Smooth muscle cell (in vitro differentiated cells): ENCODE results near the gene TLK2. TPM values are rescaled to one million over a fixed set of nuclear protein-coding genes. Genes with fewer than 3 reads are reported as not detected.
A peak's percentile ranks its signal among the peaks of the same experiment; 100 is the strongest.
"Not testable (repeated sequence)": the region's sequence is repeated elsewhere in the genome, so short reads cannot be mapped to it uniquely, and the experiment has no call there.

ENCODE experiments used
- DNase-seq: peaks from one replicate; lab custom pipeline; 2025; ENCODE audit not compliant: unreplicated experiment; lab: John Stamatoyannopoulos, UW
- H2AFZ ChIP-seq: fragments of 200-600 bp; sonication (generic); 2 replicates; pipeline ENCODE4 v1.6.0; 2016; ENCODE audit warnings: antibody characterized with exemption, low read depth, mild to moderate bottlenecking
- H3F3A ChIP-seq: fragments of 200-600 bp; sonication (generic); 2 replicates; pipeline ENCODE4 v1.6.0; 2017; ENCODE audit warnings: antibody characterized with exemption, low read depth
- H3K27ac ChIP-seq: fragments of 200-600 bp; sonication (generic); 2 replicates; pipeline ENCODE4 v1.5.1; 2016; ENCODE audit warnings: low read depth, mild to moderate bottlenecking
- H3K27me3 ChIP-seq: fragments of 200-600 bp; sonication (generic); 2 replicates; pipeline ENCODE4 v1.6.1; 2016; ENCODE audit warnings: low read depth, mild to moderate bottlenecking
- H3K36me3 ChIP-seq: fragments of 200-600 bp; sonication (generic); 2 replicates; pipeline ENCODE4 v1.5.1; 2016; ENCODE audit warnings: low read depth
- H3K4me1 ChIP-seq: fragments of 200-600 bp; sonication (generic); 2 replicates; pipeline ENCODE4 v1.5.1; 2016; ENCODE audit warnings: low read depth
- H3K4me2 ChIP-seq: fragments of 200-600 bp; sonication (generic); 2 replicates; pipeline ENCODE4 v1.6.0; 2016; ENCODE audit warnings: mild to moderate bottlenecking
- H3K4me3 ChIP-seq: fragments of 200-600 bp; sonication (generic); 2 replicates; pipeline ENCODE4 v1.5.1; 2016; ENCODE audit warnings: mild to moderate bottlenecking
- H3K79me2 ChIP-seq: fragments of 200-600 bp; sonication (generic); 2 replicates; pipeline ENCODE4 v1.6.0; 2016; ENCODE audit warnings: low read depth, mild to moderate bottlenecking
- H3K9ac ChIP-seq: fragments of 200-600 bp; sonication (generic); 2 replicates; pipeline ENCODE4 v1.6.0; 2016; ENCODE audit warnings: low read depth
- H3K9me3 ChIP-seq: fragments of 200-600 bp; sonication (generic); replicated peaks from 2 replicates; pipeline ENCODE4 v1.5.1; 2016; ENCODE audit warnings: low read depth
- H4K20me1 ChIP-seq: fragments of 200-600 bp; sonication (generic); 2 replicates; pipeline ENCODE4 v1.6.0; 2016; ENCODE audit warnings: low read depth
- WGBS: methylation state at CpG from one replicate; pipeline ENCODE4 v1.1.7; 2016; ENCODE audit warnings: low lambda C conversion rate; 5-methylcytosine and 5-hydroxymethylcytosine counted together
- polyA plus RNA-seq: library from polyadenylated mRNA; unstranded; fragments of >200 nt; fragmentation: Nextera tagmentation; extraction: Ambion mirVana; gene quantifications from 2 replicates; pipeline ENCODE4 v1.2.1, GENCODE V29; 2016
- total RNA-seq: library from RNA; depleted of rRNA; stranded (reverse); fragments of >200 nt; gene quantifications from 2 replicates; pipeline ENCODE4 v1.2.3, GENCODE V29; 2014
- TF ChIP-seq, protein P1 (sequence below): fragments of 200-600 bp; sonication (generic); IDR thresholded peaks from 2 replicates; pipeline ENCODE4 v1.5.1; 2017; ENCODE audit warnings: borderline replicate concordance, mild to moderate bottlenecking, antibody characterized with exemption; ENCODE audit not compliant: insufficient read depth, poor library complexity, severe bottlenecking

Gene TLK2
- total and polyA plus RNA-seq, 2 experiments from 2014 or later = 15.9 to 29.2 TPM

DNA sequence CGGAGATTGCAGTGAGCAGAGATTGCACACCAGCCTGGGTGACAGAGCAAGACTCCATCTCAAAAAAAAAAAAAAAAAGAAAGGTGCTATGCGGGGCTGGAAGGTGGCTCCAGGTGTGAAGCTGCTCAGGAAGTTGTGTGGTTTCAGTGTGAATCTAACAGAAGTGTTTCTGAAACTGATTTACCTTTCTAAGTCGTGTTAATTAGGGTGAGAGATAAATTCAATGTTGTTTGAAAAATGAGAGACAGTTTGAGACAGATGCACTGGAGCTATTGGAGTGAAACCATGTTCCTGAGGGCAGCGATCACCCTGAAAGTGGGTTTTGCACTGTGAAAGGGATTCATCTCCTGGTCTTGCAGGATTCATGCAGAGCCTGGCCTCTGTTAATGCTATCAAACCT is 25.0 kb upstream of the TLK2 start:
- not testable (repeated sequence) for H3F3A ChIP-seq, H3K27me3 ChIP-seq, H3K4me1 ChIP-seq, H3K9me3 ChIP-seq, DNase-seq, H2AFZ ChIP-seq, H3K4me2 ChIP-seq, H3K4me3 ChIP-seq, H3K9ac ChIP-seq, H3K27ac ChIP-seq, H4K20me1 ChIP-seq, H3K36me3 ChIP-seq, H3K79me2 ChIP-seq
- 92% methylated on average over 4 of the region's 4 CpGs for WGBS

DNA sequence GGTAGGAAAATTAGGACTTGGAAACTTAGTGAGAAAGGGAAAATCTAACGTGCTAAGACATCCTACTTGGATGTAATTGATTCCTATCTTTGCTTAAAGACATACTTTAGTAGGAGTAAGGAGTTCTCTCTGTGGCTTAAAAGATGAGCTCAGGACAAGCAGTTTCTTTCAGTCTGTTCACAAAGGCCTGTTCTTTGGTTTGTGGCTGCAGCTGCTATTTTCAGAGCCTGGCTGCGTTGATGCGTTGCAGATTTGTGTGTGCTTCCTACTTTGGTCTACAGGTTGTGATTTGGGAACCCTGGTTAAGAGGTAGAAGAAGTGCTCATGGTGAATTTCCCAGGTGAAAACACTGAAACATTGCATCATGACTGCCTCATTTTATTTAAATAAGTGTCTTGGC is 24.5 kb upstream of the TLK2 start:
- WGBS = 94% methylated on average over 3 of the region's 3 CpGs
- not testable (repeated sequence) for H3K4me1 ChIP-seq, H3K27ac ChIP-seq, H3F3A ChIP-seq, H3K9ac ChIP-seq, H4K20me1 ChIP-seq, H3K9me3 ChIP-seq, H3K79me2 ChIP-seq, H2AFZ ChIP-seq, H3K4me2 ChIP-seq, H3K36me3 ChIP-seq, DNase-seq, H3K27me3 ChIP-seq, H3K4me3 ChIP-seq

DNA sequence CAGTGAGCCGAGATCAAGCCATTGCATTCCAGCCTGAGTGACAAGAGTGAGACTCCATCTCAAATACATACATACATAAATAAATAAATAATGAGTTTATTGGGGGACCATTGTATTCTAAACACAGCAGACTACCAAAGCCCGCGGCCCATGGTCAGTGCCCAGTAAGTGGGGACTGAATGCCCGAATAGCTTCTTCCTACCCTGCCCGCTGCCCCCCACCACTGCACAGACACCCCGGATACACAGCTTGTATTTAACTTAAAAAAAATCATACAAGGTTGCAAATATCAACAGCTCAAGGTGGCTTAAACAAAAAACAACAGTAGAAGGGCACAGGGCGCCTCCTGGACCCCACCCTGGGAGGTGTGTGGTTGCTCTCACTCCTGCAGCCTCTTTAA is 22.6 kb upstream of the TLK2 start:
- 92% methylated on average over 7 of the region's 7 CpGs for WGBS

DNA sequence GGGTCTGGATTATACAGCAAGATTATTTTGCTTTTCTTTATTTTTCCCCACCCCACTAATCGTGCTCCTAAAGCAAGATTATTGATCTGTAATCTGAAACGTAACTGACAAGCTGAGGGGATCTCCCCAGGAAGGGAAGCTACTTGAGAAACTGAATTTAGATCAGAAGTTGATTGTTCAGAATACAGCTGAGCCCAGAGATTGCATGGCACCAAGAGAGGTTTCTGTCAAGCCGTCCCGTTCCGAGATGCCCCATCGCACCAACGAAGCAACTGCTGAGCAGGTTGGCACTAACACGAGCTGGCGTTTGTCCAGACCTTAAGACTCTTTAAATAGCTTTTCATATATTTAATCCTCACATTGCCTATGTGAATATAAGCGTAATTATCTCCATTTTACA is 20.1 kb upstream of the TLK2 start:
- not testable (repeated sequence) for H3K4me1 ChIP-seq, H2AFZ ChIP-seq, H3K27me3 ChIP-seq, H3K4me2 ChIP-seq, H3K9me3 ChIP-seq, H4K20me1 ChIP-seq, H3K9ac ChIP-seq, H3F3A ChIP-seq, H3K27ac ChIP-seq, DNase-seq, H3K79me2 ChIP-seq, H3K4me3 ChIP-seq, H3K36me3 ChIP-seq
- WGBS = 91% methylated on average over 10 of the region's 10 CpGs

More for the DNA sequence above, 22.6 kb upstream of the TLK2 start:
- Histone ChIP-seq H3K27me3 (no peaks in the 10 kb centered on the region), H3K4me3 (no peak overlapping the region), H3F3A (no peaks in the 10 kb centered on the region), H3K36me3 (no peaks in the 10 kb centered on the region), H3K79me2 (no peaks in the 10 kb centered on the region), H3K9me3 (no peaks in the 10 kb centered on the region), H3K27ac (no peak overlapping the region), H3K9ac (no peak overlapping the region), H2AFZ (no peak overlapping the region), H4K20me1 (no peaks in the 10 kb centered on the region), H3K4me1 (no peaks in the 10 kb centered on the region), H3K4me2 (no peak overlapping the region)
- DNase-seq = no peak
- TF ChIP-seq, protein P1, sequence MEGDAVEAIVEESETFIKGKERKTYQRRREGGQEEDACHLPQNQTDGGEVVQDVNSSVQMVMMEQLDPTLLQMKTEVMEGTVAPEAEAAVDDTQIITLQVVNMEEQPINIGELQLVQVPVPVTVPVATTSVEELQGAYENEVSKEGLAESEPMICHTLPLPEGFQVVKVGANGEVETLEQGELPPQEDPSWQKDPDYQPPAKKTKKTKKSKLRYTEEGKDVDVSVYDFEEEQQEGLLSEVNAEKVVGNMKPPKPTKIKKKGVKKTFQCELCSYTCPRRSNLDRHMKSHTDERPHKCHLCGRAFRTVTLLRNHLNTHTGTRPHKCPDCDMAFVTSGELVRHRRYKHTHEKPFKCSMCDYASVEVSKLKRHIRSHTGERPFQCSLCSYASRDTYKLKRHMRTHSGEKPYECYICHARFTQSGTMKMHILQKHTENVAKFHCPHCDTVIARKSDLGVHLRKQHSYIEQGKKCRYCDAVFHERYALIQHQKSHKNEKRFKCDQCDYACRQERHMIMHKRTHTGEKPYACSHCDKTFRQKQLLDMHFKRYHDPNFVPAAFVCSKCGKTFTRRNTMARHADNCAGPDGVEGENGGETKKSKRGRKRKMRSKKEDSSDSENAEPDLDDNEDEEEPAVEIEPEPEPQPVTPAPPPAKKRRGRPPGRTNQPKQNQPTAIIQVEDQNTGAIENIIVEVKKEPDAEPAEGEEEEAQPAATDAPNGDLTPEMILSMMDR = no peak

DNA sequence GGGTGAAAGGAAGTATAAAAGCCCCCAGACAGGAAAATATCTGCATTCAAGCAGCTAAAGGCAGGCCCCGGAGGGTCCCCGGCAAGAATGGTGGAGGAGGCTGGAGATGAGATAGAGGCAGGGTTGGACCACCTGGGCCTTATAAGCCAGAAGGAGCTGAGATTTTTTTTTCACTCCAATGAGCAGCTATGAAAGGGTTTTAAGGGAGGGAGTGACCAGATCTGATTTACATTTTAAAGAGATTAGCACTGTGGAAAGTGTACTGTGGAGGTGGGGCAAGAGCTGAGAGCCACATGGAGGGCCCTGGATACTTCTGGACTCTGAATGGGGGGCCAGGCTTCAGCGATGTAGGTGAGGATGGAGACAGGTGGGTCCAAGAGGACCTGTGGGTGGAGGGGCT is 14.2 kb upstream of the TLK2 start:
- not testable (repeated sequence) for H3K4me1 ChIP-seq, DNase-seq, H2AFZ ChIP-seq, H3K9me3 ChIP-seq, H3K4me3 ChIP-seq, H3K9ac ChIP-seq, H3K4me2 ChIP-seq, H3K36me3 ChIP-seq, H3K79me2 ChIP-seq, H3K27me3 ChIP-seq, H3F3A ChIP-seq, H3K27ac ChIP-seq, H4K20me1 ChIP-seq
- 91% methylated on average over 2 of the region's 3 CpGs for WGBS

DNA sequence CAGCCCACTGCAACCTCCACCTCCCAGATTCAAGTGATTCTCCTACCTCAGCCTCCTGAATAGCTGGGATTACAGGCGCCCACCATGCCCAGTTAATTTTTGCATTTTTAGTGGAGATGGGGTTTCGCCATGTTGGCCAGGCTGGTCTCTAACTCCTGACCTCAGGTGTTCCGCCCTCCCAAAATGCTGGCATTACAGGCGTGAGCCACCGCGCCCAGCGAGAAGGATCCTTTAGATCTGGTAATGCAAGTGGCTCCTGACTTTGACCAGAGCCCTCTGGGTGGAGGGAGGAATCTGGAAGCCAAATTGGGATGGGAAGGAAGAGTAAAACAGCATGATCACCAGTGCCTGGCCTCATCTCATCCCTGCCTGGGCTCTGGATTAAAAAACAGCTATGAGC is 13.4 kb upstream of the TLK2 start:
- H3K4me1 ChIP-seq, H3K79me2 ChIP-seq, DNase-seq: not testable (repeated sequence)

DNA sequence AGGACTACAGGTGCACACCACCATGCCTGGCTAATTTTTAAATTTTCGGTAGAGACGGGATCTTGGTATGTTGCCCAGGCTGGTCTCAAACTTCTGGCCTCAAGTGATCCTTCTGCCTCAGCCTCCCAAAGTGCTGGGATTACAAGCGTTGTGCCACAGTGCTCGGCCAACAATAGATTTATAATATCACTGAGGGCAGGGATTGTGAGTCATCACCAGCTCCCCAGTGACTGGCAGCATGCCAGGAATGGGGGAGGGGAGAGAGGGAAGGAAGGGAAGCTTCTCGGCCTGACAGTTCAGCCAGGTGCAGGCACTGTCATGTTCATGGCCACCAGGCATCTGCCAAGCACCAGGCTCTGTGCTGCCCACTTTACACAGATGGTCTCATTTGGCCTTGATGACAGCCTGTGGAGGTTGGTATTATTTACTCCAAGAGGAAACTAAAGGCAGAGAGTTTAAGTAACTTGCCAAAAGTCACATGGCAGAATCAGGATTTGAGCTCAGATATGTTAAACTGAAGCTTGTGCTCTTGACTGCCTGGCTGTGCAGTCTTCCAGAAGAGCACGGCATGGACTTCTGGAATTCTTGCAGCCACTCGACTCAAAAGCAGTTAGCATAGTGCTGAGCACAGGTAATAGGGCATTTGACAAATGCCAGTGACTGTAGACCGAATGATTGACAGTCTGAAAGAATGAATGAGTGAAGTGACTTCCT is 7.8 kb upstream of the TLK2 start:
- H2AFZ ChIP-seq, H3F3A ChIP-seq, H3K27ac ChIP-seq, H3K27me3 ChIP-seq, H3K79me2 ChIP-seq, H3K9ac ChIP-seq, H4K20me1 ChIP-seq, H3K9me3 ChIP-seq, H3K4me3 ChIP-seq, H3K4me1 ChIP-seq, H3K36me3 ChIP-seq, H3K4me2 ChIP-seq: not testable (repeated sequence)
- WGBS = 49% methylated on average over 6 of the region's 8 CpGs
- peak; percentile 10 for DNase-seq

More for the DNA sequence above, 13.4 kb upstream of the TLK2 start:
- H3K9me3 ChIP-seq, H3K27me3 ChIP-seq, H2AFZ ChIP-seq, H3K9ac ChIP-seq, H3K27ac ChIP-seq, H3K36me3 ChIP-seq, H4K20me1 ChIP-seq, H3F3A ChIP-seq, H3K4me3 ChIP-seq, H3K4me2 ChIP-seq: not testable (repeated sequence)
- 95% methylated on average over 7 of the region's 7 CpGs for whole genome bisulfite sequencing

DNA sequence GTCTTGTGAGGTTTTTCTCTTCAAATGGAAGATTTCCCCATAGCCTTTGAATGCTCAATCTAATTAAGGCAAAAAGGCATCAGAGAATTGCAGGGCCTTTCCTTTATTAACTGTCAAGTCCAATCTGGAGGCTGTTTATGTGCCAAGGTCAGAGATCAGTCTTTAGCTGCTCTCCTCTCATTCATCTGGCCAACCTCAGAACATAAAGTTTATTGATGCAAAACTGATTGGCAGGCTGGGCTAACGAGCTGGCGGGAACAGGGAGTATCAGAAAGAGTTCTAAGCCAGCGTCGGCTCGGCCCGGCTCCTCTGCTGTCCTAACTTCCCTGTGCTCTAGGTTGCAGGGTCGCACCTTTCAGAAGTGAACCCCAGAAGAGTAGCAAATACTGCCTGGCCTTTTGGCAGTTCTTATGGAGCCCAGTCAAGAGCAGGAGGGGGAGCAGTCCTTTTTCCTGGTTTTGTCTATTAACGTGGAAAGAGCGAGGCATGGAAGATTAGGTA is 7.2 kb upstream of the TLK2 start:
- H3F3A ChIP-seq, DNase-seq, H3K9ac ChIP-seq, H2AFZ ChIP-seq, H3K36me3 ChIP-seq, H3K79me2 ChIP-seq, H3K27ac ChIP-seq, H3K27me3 ChIP-seq, H3K4me2 ChIP-seq, H3K4me3 ChIP-seq, H3K4me1 ChIP-seq, H3K9me3 ChIP-seq, H4K20me1 ChIP-seq: not testable (repeated sequence)
- WGBS = 82% methylated on average over 9 of the region's 9 CpGs
